Fibroblast of gingiva (primary cell): ENCODE results near the gene ARMC7.
"Not testable (repeated sequence)": the region's sequence is repeated elsewhere in the genome, so short reads cannot be mapped to it uniquely, and the experiment has no call there.

Experiments
- DNase-seq: peaks from one replicate; pipeline ENCODE4 v3.0.0-alpha.2; 2011; ENCODE audit warnings: low read depth

The ARMC7 gene

DNA sequence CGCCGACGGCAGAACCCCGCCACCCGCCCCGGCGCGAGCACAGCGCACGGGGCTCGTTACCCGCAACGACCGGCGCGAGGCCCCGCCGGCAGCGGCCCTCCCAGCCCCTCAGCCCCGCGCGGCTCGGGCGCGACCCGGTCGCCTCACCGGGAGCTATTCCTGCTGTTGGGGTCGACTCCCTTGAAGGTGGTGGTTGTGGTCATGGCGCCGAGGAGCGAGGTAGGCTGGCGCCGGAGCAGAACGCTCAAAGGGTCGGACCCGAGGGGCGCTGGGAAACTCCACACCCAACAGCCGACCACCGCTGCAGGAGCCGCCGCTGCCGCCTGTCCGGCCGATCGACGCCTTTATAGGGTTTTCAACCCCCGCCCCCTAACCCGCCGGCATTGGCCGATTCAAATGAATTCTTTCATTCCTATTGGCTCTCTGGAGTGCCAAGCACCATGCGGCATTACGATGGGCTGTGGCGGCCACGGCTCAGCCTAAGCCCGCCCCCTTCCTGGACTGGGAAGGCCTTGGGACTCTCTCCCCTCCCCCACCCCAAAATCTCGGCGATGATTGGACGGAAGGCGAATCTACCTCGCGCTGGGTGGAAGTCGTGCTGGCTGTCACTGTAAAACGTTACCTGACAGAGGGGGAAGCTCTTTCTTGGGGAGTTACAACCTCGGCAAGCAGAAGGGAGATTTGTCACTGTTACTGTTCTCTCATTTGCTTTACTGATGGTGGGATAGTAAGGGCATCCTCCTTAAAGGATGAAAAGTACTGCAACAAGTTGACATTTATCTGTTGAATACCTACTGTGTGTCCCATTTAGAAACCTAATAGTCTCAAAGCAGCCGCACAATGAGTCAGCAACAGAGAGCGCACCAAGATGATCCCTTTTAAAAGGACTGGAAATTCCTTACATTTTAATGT lies 44.7 kb downstream of the ARMC7 start, which contains the start of gene JPT1:
JPT1 (minus strand) TSS at position 318 of the 912 bp plus-strand sequence; CDS start at position 203, 115 bp downstream.
- DNase-seq: peak; percentile 98

- DNase-seq: no peak
These were observed 45.4 kb downstream of the ARMC7 start for GRCh38 chr17:75155191-75155601.

DNA sequence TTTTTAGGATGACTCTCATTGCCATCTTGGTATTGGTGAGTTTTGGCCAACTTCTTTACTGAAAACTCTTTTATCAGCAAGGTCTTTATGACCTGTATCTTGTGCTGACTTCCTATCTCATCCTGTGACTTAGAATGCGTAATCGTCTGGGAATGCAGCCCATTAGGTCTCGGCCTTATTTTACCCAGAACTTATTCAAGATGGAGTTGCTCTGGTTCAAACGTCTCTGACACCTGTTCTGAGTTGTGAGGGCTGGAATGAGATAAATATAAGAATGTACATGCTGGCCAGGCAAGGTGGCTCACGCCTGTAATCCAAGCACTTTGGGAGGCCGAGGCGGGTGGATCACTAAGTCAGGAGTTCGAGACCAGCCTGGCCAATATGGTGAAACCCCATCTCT lies 48.7 kb downstream of the ARMC7 start:
- DNase-seq: not testable (repeated sequence)

DNA sequence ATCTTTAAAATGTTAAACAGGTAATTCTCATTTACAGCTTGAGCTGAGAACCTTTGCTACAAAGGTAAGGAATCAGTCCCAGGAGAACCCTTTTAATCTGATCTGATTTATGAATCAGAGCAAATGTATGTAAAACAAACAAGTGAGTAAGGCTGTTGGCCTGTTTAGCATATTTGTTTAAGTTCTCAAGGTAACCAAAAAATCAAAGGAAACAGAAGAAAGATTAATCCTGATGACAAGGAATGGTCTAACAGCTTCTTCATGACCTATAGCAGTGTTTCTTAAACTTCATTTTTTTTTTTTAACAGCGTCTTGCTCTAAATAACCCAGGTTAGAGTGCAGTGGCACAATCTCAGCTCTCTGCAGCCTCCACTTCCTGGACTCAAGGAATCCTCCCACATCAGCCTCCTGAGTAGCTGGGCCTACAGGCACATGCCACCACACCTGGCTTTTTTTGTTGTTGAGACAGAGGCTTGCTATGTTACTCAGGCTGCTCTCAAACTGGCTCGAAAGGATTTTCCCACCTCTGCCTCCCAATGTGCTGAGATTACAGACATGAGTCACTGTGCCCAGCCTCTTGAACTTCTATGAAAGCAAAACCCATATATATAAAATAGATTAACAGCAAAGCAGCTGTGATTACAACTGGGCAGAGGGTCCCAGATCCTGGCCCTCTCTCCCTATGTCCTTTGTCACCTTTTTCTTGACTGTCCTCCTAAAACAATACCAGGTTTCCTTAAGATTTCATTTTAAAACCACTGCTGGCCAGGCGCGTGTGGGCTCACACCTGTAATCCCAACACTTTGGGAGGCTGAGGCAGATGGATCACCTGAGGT lies 49.6 kb downstream of the ARMC7 start:
- no peak for DNase-seq

DNA sequence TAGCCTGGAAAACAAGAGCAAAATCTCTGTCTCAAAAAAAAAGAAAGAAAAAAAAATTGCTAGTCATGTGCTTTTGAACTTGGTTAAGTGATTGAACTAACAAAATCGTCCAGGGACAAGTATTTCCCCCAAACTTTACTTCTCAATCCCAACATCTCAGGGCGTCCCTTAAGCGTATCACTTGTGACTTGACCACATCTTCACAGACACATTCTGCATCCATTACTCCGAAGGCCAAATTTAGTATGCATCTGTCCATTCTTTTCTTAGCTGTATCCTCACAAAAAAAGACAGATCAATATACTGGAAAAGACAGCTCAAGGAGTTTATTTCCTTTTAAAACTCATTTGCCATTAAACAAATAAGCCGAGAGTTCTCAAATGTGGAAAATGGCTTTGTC lies 50.4 kb downstream of the ARMC7 start:
- DNase-seq: no peak

DNA sequence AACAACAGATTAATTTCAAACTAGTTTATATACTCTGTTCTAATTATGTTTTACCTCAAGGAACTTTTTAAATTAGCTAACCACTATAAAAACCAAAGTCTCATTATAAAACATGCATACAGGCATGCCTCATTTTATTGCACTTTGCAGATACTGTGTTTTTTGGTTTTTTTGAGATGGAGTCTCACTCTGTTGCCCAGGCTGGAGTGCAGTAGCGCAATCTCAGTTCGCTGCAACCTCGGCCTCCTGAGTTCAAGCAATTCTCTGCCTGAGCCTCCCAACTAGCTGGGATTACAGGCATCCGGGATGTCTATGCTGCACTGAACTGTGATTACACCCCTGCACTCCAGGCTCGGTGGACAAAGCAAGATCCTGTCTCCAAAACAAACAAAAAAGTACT lies 53.3 kb downstream of the ARMC7 start:
- no peak for DNase-seq

- DNase-seq: not testable (repeated sequence)
These were observed 54.8 kb downstream of the ARMC7 start for GRCh38 chr17:75164606-75165005.

DNA sequence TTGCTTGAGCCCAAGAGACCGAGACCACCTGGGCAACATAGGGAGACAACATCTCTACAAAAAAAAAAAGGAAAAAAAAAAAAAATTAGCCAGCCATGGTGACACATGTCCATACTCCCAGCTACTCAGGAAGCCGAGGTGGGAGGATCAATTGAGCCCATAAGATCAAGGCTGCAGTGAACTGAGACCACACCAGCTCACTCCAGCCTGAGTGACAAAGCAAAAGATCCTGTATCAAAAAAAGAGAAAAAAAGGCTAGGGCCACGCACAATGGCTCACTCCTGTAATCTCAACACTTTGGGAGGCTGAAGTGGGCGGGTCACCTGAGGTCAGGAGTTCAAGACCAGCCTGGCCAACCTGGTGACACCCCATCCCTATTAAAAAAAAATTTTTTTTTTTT lies 59.2 kb downstream of the ARMC7 start:
- no peak for DNase-seq

DNA sequence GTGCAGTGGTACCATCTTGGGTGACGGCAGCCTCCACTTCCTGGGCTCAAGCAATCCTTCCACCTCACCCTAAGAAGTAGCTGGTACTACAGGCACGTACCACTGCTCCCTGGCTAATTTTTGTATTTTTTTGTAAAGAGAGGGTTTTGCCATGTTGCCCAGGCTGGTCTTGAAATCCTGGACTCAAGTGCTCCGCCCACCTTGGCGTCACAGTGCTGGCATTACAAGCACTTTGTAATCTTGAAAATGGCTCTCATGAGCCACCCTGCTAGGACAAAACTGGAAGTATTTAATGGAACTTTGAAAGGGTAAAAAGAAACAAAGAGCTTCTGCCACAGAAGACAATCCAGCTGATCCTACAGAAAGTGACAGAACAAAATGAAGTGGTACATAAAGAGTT lies 63.8 kb downstream of the ARMC7 start:
- no peak for DNase-seq

GRCh38 chr17:75174996-75175395 lies 65.2 kb downstream of the ARMC7 start:
- DNase-seq: no peak

GRCh38 chr17:75176625-75177024 lies 66.9 kb downstream of the ARMC7 start:
- no peak for DNase-seq

GRCh38 chr17:75178453-75178852 lies 68.7 kb downstream of the ARMC7 start:
- DNase-seq: no peak
